NCI-H345 (cell line): ENCODE data around the gene RAPGEF2.
A peak's percentile ranks its signal among the peaks of the same experiment; 100 is the strongest.
"Not testable (repeated sequence)": the region's sequence is repeated elsewhere in the genome, so short reads cannot be mapped to it uniquely, and the experiment has no call there.

Experiments used
- DNase-seq: peaks from one replicate; lab custom pipeline; 2025; lab: John Stamatoyannopoulos, UW

The RAPGEF2 gene

DNA sequence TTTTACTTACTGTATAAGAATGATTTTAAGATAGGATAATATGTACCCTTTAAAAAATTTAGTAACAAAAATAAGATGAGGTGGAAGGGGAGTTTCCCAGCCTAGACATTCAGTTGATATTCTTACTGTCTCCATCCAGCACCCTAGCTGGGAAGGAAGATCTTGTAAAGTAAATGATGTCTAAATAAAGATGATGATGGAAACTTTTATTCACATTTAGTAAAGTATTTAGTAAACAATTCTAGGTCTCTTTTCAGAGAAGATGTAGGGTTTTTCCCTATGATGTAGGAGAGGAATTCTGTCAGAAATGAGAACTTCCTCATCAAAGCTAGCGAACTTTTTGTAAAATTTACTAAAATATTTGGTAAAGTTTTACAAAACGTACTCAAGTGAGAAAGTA, 136.8 kb downstream of the RAPGEF2 start:
- DNase-seq, result no peak

DNA sequence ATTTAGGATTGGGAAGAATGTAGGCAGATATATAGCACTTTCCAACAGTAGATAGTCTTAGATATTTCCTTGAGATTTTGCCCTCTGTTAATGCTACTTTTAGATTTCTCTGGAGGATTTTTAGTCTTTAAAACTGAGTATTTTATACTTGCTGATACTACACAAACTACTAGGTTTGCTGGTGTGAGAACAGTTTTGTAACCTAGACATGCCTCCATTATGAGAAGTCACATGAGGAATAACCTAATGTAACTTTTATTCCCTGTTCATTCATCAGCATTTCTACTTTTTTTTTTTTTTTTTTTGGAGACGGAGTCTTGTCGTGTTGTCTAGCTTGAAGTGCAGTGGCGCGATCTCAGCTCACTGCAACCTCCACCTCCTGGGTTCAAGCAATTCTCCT, 137.2 kb downstream of the RAPGEF2 start:
- DNase-seq, result no peak

DNA sequence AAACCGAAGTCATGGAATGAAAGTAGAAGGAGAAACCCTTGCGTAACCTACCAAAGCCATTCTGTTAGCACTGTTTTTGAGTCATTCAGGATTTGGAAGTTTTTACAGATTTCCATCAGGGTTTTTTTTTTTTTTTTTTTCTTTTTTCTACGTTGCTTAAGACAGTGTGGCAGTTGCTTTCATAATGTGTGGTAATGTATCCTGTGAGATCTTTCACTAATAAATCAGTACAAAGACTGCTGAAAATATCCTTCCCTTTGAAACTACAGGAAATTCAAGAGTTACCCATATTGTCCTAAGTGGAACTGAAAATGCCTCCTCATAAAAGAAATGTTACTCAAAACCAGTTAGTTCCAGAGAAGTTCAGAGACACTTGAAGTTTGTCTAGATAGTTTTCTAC, 137.8 kb downstream of the RAPGEF2 start:
- DNase-seq, result no peak

DNA sequence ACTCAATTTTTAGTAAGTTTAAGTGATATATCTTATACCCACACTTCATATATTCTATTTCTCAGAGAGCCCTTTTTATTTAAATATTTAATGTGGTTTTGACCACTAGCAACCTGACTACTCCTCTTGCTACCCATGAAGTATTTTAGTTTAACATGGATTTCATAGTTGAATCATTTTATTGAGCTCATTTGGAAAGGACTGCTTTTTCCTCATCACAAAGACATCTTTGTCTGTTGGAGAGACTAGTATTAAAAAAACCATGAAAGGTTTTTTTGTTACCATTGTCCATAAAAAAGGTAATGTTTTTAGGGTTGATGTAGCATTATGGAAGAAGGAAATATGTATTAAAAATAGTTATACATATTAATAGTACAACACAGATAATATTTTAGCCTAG, 139.5 kb downstream of the RAPGEF2 start:
- DNase-seq, result no peak

DNA sequence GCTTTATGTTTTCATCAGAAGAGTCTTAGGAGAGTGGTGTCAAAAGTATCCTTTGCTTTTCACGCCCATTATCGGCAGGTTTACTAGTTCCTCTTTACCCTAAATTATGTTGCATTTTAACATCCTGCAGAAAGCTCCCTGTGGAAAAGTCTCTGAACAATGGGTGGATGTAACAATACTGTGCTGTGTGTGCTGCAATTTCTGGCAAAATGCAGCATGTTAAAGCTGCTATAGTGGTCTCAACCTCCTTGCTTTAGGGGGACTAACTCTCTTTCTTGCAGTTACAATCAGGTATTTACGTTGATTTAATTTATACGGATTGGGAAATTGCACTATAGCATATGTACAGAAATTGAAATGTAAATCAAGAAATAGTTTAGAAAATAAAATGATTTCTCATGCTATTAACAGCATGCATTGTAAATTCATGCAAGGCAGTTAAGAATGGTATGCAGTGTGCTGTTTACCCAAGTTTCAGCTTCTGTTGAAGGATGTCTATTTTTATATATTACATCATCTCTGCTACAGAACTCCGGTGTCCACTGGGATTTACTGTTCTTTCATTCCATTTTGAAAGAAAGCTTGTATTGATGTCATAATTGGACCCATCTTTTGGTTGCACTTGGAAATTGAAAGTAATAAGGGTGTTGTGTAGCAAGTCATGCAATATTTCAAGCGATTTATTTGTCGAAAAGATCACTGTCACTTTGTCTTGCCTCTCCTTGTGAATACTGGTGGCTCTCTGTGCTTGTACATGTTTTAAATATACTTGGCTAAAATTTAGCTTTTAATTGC, 145.7 kb downstream of the RAPGEF2 start:
- peak; percentile 63 for DNase-seq

DNA sequence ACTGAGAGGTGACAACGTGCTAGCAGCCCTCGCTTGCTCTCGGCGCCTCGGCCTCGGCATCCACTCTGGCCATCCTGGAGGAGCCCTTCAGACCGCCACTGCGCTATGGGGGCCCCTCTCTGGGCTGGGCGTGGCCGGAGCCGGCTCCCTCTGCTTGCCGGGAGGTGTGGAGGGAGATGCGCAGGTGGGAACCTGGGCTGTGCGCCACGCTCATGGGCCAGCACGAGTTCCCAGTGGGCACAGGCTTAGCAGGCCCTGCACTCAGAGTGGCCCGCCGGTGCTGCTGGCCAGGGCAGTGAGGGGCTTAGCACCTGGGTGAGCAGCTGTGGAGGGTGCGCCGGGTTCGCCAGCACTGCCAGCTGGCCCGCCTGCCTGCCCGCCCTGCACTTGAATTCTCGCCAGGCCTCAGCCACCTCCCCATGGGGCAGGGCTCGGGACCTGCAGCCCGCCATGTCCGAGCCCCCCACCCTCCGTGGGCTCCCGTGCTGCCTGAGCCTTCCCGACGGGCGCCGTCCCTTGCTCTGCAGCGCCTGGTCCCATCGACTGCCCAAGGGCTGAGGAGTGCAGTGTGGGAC, 148.0 kb downstream of the RAPGEF2 start:
- DNase-seq, result no peak

DNA sequence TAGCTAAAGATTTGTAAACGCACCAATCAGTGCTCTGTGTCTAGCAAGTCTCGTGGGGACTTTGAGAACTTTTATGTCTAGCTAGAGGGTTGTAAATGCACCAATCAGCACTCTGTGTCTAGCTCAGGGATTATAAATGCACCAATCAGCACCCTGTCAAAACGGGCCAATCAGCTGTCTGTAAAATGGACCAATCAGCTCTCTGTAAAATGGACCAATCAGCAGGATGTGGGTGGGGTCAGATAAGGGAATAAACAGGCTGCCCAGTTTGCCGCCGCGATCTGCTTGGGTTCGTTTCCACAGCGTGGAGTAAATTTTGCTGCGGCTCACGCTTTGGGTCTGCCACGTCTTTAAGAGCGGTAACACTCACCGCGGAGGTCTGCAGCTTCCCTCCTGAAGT, 148.7 kb downstream of the RAPGEF2 start:
- DNase-seq, result not testable (repeated sequence)

DNA sequence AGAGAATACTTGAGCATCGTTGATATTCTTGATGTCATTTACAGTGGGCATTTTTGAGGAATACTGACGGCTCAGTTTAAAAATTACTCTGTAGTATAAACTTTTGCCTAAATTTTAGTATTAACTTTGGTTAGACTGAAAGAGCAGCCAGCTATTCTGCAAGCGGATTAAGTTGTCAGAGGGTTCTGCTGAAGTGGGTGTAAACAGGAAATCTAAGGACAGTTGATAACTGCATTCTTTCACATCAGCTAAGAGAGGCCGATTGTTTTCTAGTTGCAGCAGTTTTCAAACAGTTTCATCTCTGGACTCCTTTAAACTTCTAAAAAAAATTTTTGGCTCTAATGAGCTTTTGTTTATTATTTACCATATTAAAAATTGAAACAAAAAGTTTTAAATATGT, 149.6 kb downstream of the RAPGEF2 start:
- DNase-seq, result no peak

DNA sequence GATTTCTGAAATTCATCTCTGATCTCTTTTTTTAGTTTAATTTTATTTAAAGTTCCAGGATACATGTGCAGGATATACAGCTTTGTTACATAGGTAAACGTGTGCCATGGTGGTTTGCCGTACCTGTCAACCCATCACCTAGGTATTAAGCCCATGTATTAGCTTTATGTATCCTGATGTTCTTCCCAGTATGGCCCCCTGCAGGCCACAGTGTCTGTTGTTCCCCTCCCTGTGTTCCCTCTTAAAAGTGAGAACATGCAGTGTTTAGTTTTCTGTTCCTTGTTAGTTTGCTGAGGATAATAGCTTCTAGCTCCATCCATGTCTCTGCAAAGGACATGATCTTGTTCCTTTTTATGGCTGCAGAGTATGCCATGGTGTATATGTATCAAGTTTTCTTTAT, 153.2 kb downstream of the RAPGEF2 start:
- no peak for DNase-seq

DNA sequence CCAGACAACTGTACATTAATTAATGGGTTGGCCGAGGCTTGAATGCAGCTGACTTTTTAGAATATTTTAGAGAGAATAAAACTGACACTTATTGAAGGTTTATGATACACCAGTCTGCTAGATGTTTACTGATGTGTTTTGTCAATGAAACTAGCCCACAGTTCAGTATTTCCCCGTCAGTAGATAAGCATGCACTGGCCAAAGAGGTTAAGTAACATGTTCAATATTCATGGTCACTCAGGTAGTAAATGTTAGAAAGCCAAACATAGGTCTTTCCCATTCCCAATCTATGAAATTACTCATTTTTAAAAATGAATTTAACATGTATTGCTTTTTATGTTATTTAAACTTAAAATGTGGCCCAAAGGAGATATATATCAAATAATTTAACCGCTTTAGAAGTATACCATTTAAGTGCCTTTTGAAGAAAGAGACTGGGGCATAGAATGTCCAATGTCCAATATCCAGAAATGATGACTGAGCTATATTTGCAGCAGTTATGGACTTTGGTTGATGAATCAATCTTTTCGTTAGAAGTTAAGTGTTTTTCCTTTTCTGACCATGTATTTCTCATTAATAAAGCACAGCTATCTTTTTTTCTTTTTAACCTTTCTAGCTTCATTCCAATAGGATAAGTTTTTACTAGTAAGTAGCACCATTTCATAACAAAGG, 156.1 kb downstream of the RAPGEF2 start:
- DNase-seq, result no peak

DNA sequence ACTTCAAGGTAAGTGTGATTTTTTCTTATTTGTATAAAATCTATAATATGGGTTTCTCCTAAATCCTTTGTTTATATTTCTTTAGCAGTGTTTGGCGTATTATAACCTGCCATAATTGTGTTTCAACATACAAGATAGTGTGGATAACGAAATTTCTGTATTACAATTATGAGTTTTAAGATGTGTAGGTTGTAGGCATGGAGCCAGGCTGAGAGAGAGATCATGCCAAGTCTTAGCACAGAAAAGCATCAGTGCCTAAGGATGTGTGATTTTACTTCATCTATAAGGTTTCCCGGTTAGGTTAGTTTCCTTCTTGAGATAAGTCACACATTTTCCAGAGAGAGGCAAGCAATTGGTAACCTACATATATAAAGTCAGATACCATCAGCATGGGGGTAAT, 161.2 kb downstream of the RAPGEF2 start:
- DNase-seq, result no peak

DNA sequence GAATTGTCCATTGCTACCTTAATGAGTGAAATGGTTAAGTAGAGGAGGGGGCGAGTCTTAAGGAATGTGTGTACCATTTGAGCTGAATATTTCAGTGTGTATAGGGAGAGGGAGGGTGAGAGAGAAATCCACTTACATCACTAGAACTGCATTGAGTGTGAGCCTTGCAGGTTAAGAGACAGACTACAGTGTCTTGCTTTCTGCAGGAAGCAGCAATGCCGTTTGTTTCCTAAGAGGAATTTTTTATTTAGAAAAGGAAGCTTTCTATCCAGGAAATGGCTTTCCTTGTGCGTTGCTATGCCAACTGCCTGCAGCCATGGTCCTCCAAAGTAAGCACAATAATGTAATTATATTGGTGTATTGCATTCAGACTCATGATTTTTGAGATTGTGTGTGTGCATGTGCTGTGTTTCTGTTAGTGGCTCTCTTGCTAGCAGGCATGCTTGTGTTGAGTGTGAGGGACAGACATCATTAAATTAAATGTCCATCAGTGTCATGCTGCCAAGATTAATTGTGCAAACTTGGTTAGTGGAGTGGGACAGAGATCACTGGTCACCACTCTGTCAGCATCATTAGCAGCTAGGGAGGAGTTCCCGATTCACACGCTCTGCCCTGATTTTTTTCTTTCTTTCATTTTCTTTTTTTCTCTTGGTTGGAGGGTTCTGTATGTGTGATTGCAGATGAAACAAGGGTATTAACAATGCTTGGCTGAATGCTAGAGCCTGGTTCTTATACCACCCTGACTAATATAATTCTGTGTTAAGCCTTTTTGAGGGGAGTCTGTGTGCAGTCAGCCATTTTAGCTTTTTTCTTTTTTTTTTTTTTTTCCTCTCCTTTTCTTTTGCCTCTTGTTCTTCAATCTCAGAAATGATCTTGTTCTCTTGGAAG, 164.3 kb downstream of the RAPGEF2 start:
- DNase-seq, result no peak

DNA sequence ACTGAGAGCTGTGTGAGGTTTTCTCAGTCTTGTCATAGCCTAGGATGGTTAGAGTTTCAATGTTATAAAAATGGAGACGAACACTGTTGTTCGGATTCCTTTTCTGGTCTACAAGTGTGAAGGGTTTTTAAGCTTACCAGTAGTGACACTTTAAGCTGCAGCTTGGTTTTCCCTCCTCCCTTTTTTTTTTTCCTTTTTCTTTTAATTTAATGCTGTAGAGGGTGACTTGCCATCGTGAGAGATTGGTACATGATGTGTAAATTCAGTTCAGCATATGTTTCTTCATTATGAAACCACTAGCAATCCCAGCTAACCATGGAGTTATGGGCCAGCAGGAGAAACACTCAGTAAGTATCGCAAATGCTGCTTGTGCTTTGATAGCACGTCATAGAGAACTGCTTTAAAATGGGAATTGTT, 165.0 kb downstream of the RAPGEF2 start:
- no peak for DNase-seq

DNA sequence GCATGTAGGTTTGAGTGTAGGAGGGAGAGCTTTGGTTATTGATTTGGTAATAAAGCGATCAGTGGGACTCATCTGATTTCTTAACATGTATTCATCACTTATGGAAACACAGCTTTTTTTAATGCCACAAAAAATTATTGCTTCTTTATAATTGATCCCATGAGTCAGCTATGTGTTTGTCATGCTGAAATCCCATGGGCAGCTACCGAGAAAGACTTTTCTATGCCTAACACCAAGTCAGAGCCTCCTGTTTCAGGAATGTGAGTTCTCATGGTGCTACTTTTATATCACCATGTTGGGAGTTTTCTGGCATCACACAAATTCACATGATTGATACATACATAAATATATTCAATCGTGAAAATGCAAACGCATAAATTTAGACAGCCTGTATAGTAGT, 165.7 kb downstream of the RAPGEF2 start:
- no peak for DNase-seq

DNA sequence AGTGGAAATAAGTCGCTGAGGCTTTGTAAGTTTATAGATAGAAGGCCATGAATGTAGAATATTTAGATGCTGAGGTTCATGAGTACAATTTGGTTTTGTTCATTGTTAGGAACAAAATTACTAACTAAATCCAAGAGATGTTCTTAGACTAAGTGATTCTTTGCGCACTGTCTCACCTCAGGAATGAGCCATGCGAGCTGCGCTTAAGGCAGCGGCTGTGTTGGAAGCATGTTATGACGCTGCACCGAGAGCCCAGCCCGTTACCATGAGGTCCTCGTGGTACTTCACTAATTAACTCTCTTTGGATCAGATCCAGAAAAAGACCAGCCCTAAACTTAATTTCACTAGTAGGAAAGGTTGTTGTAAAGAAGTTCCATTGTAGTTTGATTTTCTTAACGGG, 166.2 kb downstream of the RAPGEF2 start:
- no peak for DNase-seq

DNA sequence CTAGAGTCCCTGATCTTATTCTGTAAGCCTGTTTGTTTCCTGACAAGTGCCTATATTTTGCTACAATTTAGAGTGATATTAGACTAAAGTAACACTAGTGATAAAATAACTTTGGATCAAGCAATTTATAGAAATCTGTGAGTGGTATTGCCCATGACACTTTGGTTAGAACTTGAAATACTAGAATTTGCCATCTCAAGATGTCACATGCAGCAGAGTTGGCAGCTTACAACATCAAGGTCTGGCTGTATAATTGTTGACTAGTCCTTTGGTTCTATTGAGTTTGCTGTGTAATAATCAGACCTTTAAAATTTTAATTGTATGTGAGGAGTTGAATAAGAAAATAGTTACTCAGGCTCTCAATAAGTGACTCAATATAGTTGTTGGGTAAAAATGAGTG, 167.1 kb downstream of the RAPGEF2 start:
- DNase-seq, result no peak

DNA sequence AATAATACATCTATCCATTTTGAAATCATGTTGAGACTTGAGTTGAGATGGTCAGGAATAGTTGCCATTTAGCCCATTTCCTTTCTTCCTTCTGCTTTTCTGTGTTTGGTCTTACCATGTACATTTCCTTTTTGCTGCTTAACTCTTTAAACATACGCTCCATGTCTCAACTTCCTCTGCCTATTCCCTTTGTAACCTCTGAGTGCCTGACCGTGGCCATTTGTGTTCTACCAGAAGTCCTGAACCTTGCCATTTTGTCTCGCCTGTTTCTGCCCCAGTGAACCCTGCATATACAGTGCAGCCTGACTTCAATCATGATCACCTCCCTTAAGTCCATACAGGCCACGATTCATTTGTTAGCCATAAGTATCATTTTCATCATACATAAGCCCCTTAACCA, 169.0 kb downstream of the RAPGEF2 start:
- DNase-seq, result no peak

DNA sequence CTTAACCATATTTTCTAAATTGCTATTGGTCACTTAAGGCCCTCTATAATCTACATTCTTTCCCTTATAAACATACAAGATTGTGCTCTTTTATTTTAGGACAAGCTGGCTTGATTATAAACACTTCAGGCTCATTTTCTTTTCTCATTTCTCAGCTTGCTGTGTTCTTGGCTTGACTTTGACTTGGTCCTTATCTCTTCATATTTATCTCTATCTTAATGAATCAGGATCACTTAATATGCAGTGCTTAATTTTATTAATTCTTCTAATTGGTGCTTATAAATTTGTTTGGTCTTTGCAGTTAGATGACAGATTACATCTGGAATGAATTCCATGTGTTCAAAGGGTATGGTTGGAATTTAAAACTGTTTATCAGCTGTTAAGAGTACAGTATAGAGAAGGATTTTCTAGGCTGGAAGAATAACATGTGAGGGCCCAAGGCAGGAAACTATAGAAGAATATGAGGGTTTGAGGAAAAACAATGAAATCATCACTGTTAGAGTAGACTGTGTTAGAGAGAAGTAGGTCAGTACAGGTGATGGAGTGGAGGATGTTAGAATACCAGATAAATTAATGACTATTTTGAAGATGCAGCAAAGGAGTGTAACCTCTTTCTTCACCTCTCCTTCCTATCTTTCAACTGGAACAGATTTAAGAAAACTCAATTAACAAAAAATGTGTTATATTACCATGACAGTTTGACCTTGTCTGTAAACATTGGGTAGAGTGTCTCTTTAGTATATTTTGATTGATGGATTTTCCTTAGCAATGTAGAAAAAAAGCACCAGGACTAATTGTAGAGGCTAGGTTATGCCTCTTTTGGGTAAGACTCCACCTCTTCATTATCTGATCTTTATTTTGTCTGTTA, 169.6 kb downstream of the RAPGEF2 start:
- DNase-seq, result no peak

DNA sequence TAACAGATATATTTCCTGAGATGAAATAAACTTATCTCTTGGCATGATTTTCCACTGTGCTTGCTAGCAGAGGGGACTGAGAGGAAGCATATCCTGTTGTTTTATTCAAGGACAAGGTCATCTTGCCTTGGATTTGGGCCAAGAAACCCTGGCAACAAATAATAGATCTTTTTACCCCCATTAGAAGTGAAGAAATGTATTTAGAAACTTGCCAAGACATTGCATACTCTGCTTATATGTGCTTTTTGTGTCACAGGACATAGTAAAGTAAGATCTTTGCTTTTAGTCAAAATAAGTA, 170.2 kb downstream of the RAPGEF2 start:
- no peak for DNase-seq

DNA sequence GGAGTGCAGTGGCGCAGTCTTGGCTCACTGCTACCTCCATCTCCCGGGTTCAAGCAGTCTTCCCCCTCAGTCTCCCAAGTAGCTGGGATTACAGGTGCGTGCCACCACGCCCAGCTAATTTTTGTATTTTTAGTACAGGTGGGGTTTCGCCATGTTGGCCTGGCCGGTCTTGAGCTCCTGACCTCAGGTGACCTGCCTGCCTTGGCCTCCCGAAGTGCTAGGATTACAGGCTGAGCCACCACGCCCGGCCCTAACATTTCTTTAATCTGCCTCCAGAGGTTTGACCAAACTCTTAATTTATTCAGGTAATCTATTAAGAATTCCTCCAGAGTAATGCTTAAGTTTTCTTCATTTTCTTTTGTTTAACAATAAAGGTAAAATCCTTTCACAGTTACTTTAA, 171.0 kb downstream of the RAPGEF2 start:
- DNase-seq, result no peak

DNA sequence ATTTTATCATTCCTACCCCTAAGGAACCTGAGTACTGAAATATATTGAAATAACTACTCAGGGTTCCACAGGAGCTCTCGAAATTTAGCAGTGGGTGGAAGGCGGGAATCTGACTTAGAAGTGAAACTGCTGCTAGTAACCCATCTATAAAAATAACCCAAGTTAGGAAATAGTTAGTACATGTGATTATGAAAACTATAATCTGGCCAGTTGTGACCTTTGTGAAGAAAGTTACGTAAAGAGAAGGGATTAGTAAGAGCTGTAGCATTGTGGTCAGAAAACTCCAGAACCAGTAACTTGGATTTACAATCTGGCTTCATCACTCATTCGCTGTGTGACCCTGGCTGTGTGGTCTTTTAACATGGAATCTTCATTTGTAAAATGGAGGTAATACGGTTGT, 175.5 kb downstream of the RAPGEF2 start:
- DNase-seq, result no peak

DNA sequence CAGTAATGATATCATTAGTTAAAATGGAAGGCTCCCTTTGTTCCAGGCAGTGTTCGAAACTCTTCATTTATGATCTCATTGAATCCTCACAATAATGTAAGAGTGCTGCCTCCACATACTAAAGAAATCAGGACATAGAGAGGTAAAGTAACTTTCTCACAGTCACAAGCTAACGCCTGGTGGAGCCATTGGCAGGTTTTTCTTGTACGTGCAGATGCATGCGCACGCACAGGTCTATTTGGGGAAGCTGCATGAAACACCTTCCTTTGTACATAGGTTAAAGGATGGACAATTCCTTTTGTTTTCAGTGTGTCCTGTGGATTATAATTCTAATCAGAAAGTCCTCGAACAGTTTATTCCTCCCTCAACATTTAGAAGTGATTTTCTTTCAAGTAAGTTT, 176.2 kb downstream of the RAPGEF2 start:
- no peak for DNase-seq
